PC-3 (cell line): ENCODE measurements around the gene ABLIM1. TPM values are rescaled to one million over a fixed set of nuclear protein-coding genes. Genes with fewer than 3 reads are reported as not detected.
A peak's percentile ranks its signal among the peaks of the same experiment; 100 is the strongest.

Experiments
- ATAC-seq: fragments of 200-7000 bp; cut with Tn5 transposase; 2 replicates; pipeline ENCODE4 v1.9.1; 2020; ENCODE audit warnings: mild to moderate bottlenecking, moderate library complexity
- BruUV-seq: library from RNA; stranded (reverse); fragments of 400-500 nt; replicated peaks from 2 replicates; lab custom pipeline; 2021; lab: Mats Ljungman, UMichigan
- CTCF ChIA-PET: fragments of 300-600 bp; sonication (Branson Sonifier 250); formaldehyde crosslinking; loops from one replicate; lab custom pipeline; 2022; ENCODE audit warnings: antibody characterized with exemption; lab: Charles Lee
- POLR2A ChIA-PET: fragments of 300-600 bp; sonication (Branson Sonifier 250); formaldehyde crosslinking; loops from one replicate; lab custom pipeline; 2022; ENCODE audit warnings: antibody characterized with exemption; ENCODE audit not compliant: unreplicated experiment; lab: Charles Lee
- DNase-seq: peaks from one replicate; pipeline ENCODE4 v3.0.0-alpha.2; 2015
- H2AFZ ChIP-seq: fragments of 300-600 bp; sonication (generic); 2 replicates; pipeline ENCODE4 v1.6.0; 2016; ENCODE audit warnings: antibody characterized with exemption, low read length
- H3F3A ChIP-seq: fragments of 300-600 bp; sonication (generic); one replicate; pipeline ENCODE4 v1.6.0; 2017; ENCODE audit warnings: antibody characterized with exemption, low read length, control low read depth, mild to moderate bottlenecking; ENCODE audit not compliant: unreplicated experiment
- H3K27ac ChIP-seq: fragments of 300-600 bp; sonication (generic); 2 replicates; pipeline ENCODE4 v1.5.1; 2016; ENCODE audit warnings: mild to moderate bottlenecking, low read length
- H3K27me3 ChIP-seq: fragments of 300-600 bp; sonication (generic); 2 replicates; pipeline ENCODE4 v1.6.1; 2016; ENCODE audit warnings: low read length, mixed read lengths
- H3K36me3 ChIP-seq: fragments of 300-600 bp; sonication (generic); 2 replicates; pipeline ENCODE4 v1.6.1; 2016; ENCODE audit warnings: low read depth, mixed run types, low read length, mixed read lengths
- H3K4me1 ChIP-seq: fragments of 300-600 bp; sonication (generic); 2 replicates; pipeline ENCODE4 v1.5.1; 2016; ENCODE audit warnings: low read length; ENCODE audit not compliant: insufficient read depth
- H3K4me2 ChIP-seq: fragments of 300-600 bp; sonication (generic); 2 replicates; pipeline ENCODE4 v1.6.0; 2016; ENCODE audit warnings: low read length
- H3K4me3 ChIP-seq: fragments of 300-600 bp; sonication (generic); 2 replicates; pipeline ENCODE4 v1.5.1; 2016; ENCODE audit warnings: mild to moderate bottlenecking, low read length, mixed read lengths
- H3K79me2 ChIP-seq: fragments of 300-600 bp; sonication (generic); 2 replicates; pipeline ENCODE4 v1.6.1; 2017; ENCODE audit warnings: low read length, mixed read lengths
- H3K9ac ChIP-seq: fragments of 300-600 bp; sonication (generic); 2 replicates; pipeline ENCODE4 v1.6.0; 2016; ENCODE audit warnings: mild to moderate bottlenecking, low read length
- H3K9me2 ChIP-seq: fragments of 300-600 bp; sonication (generic); replicated peaks from 2 replicates; pipeline ENCODE4 v1.6.1; 2016; ENCODE audit warnings: mixed run types, low read length, mixed read lengths
- H3K9me3 ChIP-seq: fragments of 300-600 bp; sonication (generic); 2 replicates; pipeline ENCODE4 v1.6.1; 2016; ENCODE audit warnings: low read length, mixed read lengths
- H4K20me1 ChIP-seq: fragments of 300-600 bp; sonication (generic); 2 replicates; pipeline ENCODE4 v1.6.1; 2016; ENCODE audit warnings: low read length, mixed read lengths
- CTCF ChIP-seq: fragments of 300-600 bp; sonication (generic); conservative IDR thresholded peaks from 2 replicates; pipeline ENCODE4 v1.5.1; 2017; ENCODE audit warnings: antibody characterized with exemption, low read depth, mild to moderate bottlenecking, low read length
- EZH2 ChIP-seq: fragments of 300-600 bp; sonication (generic); IDR thresholded peaks from one replicate; pipeline ENCODE4 v1.6.1; 2017; ENCODE audit warnings: antibody characterized with exemption, mild to moderate bottlenecking, low read length; ENCODE audit not compliant: unreplicated experiment
- EZH2phosphoT487 ChIP-seq: fragments of 300-600 bp; sonication (generic); IDR thresholded peaks from 2 replicates; pipeline ENCODE4 v1.6.1; 2018; ENCODE audit warnings: mild to moderate bottlenecking, antibody characterized with exemption, low read length, borderline replicate concordance
- intact Hi-C: fragments of 100-400 bp; cut with micrococcal nuclease; formaldehyde crosslinking; loops from 2 replicates; pipeline ENCODE4 v1.9.0; 2023
- total RNA-seq: library from RNA; depleted of rRNA; stranded (reverse); fragments of >200 nt; gene quantifications from 2 replicates; pipeline ENCODE4 v1.2.3, GENCODE V29; 2014

Gene ABLIM1
- total RNA-seq, 1 experiment from 2014 or later, result 12.3 TPM

GRCh38 chr10:114412907-114413797 lies 244.9 kb downstream of the ABLIM1 start:
- ChIA-PET POLR2A (no interaction called here), CTCF (no interaction called here)
- Histone ChIP-seq H3K4me3 (peak overlapping the region; percentile 4; the same call in 1 of the 2 replicates), H3K9ac (no peak overlapping the region), H3F3A (peaks cover 5% of the 10 kb centered on the region), H3K79me2 (no peaks in the 10 kb centered on the region), H3K36me3 (no peaks in the 10 kb centered on the region), H3K9me2 (no peaks in the 10 kb centered on the region), H3K4me1 (peaks cover 16% of the 10 kb centered on the region), H4K20me1 (no peaks in the 10 kb centered on the region), H3K27me3 (no peaks in the 10 kb centered on the region), H3K4me2 (peak overlapping the region; percentile 68), H3K9me3 (no peaks in the 10 kb centered on the region), H2AFZ (peak overlapping the region; percentile 1; the same call in 1 of the 2 replicates), H3K27ac (peak overlapping the region; percentile 60)
- intact Hi-C loops, result no loop called here
- peak; percentile 84 for DNase-seq
- BruUV-seq, result no TSS peak
- peak; percentile 99 for ATAC-seq
- TF ChIP-seq CTCF, result no peak
- TF ChIP-seq EZH2, result no peak
- no peak for TF ChIP-seq EZH2phosphoT487

DNA sequence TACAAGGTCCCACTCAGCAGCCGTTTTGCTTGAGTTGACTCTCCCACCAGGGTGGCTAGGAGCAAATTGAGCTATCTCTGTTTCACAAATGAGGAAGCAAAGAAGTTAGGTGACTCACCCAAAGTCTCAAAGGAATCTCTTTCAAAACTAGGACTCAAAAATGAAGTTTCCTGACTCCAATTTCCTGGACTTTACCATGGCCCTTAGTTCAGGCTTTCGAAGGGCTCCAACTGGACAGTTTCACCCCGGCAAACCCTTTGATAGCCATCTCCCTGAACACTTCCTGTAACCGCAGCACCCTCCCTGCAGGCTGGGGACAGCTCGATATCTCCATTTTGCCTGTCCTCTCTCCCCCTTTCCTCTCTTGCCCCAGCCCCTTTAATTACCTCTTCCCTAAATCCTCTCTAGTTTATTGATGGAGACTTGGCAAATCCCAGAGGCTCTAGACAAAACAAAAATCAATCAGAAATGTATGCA lies 249.1 kb downstream of the ABLIM1 start:
- no peak for DNase-seq
- Histone ChIP-seq H3K4me3 (no peak overlapping the region), H3K9me3 (no peaks in the 10 kb centered on the region), H4K20me1 (no peaks in the 10 kb centered on the region), H3K4me2 (no peak overlapping the region), H3K9ac (no peak overlapping the region), H3F3A (peaks cover 5% of the 10 kb centered on the region), H3K4me1 (peaks cover 16% of the 10 kb centered on the region), H3K27me3 (0 out of 2 replicates have a peak, but pooled peaks cover 2% of the 10 kb centered on the region), H3K36me3 (no peaks in the 10 kb centered on the region), H3K27ac (no peak overlapping the region), H2AFZ (no peak overlapping the region), H3K79me2 (no peaks in the 10 kb centered on the region), H3K9me2 (no peaks in the 10 kb centered on the region)
- ChIA-PET POLR2A (no interaction called here), CTCF (no interaction called here)
- no peak for ATAC-seq
- intact Hi-C loops, result no loop called here
- no TSS peak for BruUV-seq
- no peak for TF ChIP-seq EZH2
- no peak for TF ChIP-seq EZH2phosphoT487
- TF ChIP-seq CTCF, result no peak
